CD4-positive, alpha-beta T cell treated with Interleukin-17A for 1 hour (primary cell): ENCODE measurements around the gene SNAI1.
"Not testable (repeated sequence)": the region's sequence is repeated elsewhere in the genome, so short reads cannot be mapped to it uniquely, and the experiment has no call there.

Experiments
- DNase-seq: peaks from one replicate; pipeline ENCODE4 v3.0.0-alpha.2; 2020

Gene SNAI1

GRCh38 chr20:49987015-49987867 is 4.5 kb downstream of the SNAI1 start:
- no peak for DNase-seq

DNA sequence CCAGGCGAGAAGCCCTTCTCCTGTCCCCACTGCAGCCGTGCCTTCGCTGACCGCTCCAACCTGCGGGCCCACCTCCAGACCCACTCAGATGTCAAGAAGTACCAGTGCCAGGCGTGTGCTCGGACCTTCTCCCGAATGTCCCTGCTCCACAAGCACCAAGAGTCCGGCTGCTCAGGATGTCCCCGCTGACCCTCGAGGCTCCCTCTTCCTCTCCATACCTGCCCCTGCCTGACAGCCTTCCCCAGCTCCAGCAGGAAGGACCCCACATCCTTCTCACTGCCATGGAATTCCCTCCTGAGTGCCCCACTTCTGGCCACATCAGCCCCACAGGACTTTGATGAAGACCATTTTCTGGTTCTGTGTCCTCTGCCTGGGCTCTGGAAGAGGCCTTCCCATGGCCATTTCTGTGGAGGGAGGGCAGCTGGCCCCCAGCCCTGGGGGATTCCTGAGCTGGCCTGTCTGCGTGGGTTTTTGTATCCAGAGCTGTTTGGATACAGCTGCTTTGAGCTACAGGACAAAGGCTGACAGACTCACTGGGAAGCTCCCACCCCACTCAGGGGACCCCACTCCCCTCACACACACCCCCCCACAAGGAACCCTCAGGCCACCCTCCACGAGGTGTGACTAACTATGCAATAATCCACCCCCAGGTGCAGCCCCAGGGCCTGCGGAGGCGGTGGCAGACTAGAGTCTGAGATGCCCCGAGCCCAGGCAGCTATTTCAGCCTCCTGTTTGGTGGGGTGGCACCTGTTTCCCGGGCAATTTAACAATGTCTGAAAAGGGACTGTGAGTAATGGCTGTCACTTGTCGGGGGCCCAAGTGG is 5.3 kb downstream of the SNAI1 start:
- no peak for DNase-seq

- DNase-seq = no peak
Observed at GRCh38 chr20:49989234-49990065, 6.7 kb downstream of the SNAI1 start.

DNA sequence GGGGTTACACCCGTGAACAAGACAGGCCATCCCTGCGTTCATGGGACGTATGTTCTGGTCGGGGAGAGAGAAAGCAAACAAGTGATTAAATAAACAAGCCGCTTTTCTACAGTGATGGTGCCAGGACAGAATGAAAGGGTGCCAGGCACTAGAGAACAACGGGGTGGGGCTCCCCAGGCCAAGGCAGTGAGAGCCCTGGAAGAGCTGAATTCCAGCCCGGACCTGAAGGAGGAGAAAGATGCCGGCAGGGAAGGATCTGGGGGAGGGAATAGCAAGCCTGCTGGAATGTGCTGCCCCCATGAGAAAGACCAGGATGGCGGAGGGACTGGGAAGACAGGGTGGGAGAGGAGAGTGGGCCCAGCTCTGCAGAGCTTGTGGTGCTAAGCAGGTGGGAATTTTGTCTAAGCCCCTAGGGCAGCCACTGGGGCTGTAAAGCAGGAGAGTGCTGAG is 7.5 kb downstream of the SNAI1 start:
- no peak for DNase-seq

DNA sequence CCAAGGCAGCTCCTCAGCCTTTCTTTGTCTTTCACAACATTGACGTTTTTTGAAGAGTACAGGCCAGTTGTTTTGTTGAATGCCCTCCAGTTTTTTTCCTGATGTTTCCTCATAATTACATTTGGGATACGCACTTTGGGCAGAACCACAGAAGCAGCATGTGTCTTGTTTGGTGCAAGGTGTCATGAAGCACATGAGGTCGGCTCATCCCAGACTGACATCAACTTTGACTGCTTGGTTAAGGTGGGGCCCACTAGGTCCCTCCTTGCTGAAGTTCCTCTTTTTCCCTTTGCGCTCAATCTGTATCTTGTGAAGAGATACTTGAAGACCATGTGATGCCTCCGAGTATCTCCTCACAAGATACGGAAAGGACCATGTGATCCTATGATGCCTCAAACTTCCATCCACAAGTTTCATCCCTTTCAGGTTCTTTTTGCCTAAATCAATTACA is 10.5 kb downstream of the SNAI1 start:
- DNase-seq = no peak

- no peak for DNase-seq
Observed at GRCh38 chr20:49995586-49995985, 12.8 kb downstream of the SNAI1 start.

- DNase-seq = not testable (repeated sequence)
Observed at GRCh38 chr20:49998478-49999188, 15.9 kb downstream of the SNAI1 start.

GRCh38 chr20:49999329-49999728 is 16.5 kb downstream of the SNAI1 start:
- no peak for DNase-seq

DNA sequence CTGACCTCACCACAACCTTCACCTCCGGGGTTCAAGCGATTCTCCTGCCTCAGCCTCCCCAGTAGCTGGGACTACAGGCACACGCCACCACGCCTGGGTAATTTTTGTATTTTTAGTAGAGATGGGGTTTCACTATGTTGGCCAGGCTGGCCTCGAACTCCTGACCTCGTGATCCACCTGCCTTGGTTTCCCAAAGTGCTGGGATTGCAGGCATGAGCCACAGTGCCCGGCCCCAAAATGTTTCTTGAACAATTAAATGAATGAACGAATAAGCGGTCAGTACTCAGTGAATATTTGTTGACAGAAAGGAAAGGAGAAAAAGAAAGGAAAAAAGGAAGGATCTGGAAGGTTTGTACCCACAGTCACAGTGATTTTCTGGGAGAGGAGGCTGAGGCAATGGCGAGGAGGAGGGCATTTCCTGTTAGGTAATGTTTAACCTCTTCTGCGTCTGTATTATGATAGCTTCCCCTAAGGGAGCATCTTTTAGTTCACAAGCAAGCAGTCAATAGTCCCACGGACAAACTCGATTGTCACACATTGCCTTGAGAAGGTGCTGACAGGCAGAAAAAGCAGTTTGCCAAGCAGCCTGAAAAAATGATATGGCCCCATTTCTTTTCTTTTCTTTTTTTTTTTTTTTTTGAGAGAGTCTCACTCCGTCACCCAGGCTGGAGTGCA is 17.9 kb downstream of the SNAI1 start:
- not testable (repeated sequence) for DNase-seq

GRCh38 chr20:50001784-50002311 is 19.1 kb downstream of the SNAI1 start:
- DNase-seq = no peak

GRCh38 chr20:50003253-50003656 is 20.5 kb downstream of the SNAI1 start:
- peak; percentile 19 for DNase-seq

- DNase-seq = no peak
Observed at GRCh38 chr20:50004229-50004628, 21.4 kb downstream of the SNAI1 start.

GRCh38 chr20:50005471-50005981 is 22.7 kb downstream of the SNAI1 start:
- DNase-seq = no peak

- DNase-seq = no peak
Observed at GRCh38 chr20:50007369-50007768, 24.6 kb downstream of the SNAI1 start.

GRCh38 chr20:50008007-50008406 is 25.2 kb downstream of the SNAI1 start:
- no peak for DNase-seq

DNA sequence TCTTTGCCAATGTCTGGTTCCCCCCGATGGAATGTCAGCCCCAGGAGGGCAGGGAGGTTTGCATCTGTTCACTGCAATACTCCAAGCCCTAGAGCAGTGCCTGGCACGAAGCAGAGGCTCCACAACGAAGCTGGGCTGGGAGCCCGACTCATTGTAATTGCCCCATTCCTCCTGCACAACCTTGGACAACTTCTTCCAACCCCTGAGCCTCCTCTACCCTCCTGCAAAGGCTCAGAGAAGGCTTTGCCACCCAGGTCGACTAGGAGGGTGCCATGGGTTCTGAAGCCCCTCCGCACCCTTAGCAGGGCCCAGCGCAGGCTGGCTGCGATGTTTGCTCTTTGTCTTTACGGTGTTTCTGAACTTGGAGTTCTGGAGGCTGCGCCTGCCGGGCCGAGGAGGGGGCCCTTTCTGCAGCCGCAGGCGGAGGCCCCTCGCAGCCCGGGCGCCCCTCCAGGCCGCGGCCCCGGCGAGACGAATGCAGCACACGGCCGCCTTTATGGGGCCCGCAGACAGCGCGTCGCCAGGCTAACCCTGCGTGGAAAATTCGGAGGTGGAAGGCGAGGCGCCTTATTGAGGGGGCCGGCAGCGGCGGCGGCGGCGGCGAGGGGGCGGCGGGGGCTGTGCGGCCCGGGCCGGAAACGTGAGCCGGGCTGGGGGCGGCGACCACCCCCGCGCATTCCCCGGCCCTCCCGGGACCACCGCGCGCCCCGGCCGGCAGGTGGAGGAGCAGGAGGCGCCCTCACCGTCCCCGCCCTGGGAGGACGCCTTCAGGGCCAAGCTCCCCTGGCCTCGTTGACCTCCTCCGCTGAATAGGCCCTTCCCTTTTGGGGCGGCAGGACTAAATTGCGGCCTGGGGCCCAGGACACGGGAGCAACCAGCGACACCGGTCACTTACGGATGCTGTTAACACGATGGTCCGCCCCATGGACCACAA is 27.0 kb downstream of the SNAI1 start:
- no peak for DNase-seq

- not testable (repeated sequence) for DNase-seq
Observed at GRCh38 chr20:50011597-50011996, 28.8 kb downstream of the SNAI1 start.

- no peak for DNase-seq
Observed at GRCh38 chr20:50012282-50013263, 29.8 kb downstream of the SNAI1 start.

DNA sequence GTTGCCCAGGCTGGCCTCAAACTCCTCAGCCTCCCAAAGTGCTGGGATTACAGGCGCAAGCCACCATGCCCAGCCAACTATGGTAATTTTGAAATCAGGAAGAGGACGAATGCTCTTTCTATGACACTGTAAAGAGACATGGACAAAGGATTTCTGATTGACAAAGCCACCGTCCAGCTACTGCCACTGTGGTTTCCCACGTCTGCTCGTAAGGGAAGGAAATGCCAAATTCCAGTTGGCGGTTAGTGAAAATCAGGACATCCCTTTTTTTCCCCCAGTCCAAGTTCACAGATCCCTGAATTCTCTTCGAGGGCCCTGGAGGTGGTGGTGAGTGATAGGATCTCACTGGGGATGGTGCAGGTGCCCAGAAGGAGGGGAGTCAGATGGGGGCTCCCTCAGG is 31.2 kb downstream of the SNAI1 start:
- DNase-seq = no peak
